Effector memory CD4-positive, alpha-beta T cell (primary cell): ENCODE data around the gene FAM163B.
A peak's percentile ranks its signal among the peaks of the same experiment; 100 is the strongest.

Experiments used
- DNase-seq, 3 donors: peaks; one replicate each; pipeline ENCODE4 v3.0.0-alpha.2; 2020
- H3K27ac ChIP-seq: 2 replicates; pipeline ENCODE4 v1.7.0; 2013; ENCODE audit warnings: mild to moderate bottlenecking, low read length, moderate library complexity; ENCODE audit not compliant: insufficient read depth, poor library complexity, severe bottlenecking
- H3K27me3 ChIP-seq: replicated peaks from 2 replicates; pipeline ENCODE4 v1.7.0; 2013; ENCODE audit warnings: mild to moderate bottlenecking, low read length; ENCODE audit not compliant: insufficient read depth, control insufficient read depth, poor library complexity, severe bottlenecking
- H3K36me3 ChIP-seq: 2 replicates; pipeline ENCODE4 v1.7.0; 2013; ENCODE audit warnings: mild to moderate bottlenecking, low read length, moderate library complexity; ENCODE audit not compliant: control insufficient read depth, insufficient read depth
- H3K4me1 ChIP-seq: 2 replicates; pipeline ENCODE4 v1.7.0; 2013; ENCODE audit warnings: low read length, mild to moderate bottlenecking; ENCODE audit not compliant: control insufficient read depth, insufficient read depth, poor library complexity, severe bottlenecking
- H3K4me3 ChIP-seq: 2 replicates; pipeline ENCODE4 v1.7.0; 2013; ENCODE audit warnings: low read length, low read depth, mild to moderate bottlenecking; ENCODE audit not compliant: insufficient read depth, poor library complexity, severe bottlenecking
- H3K9me3 ChIP-seq: 2 replicates; pipeline ENCODE4 v1.7.0; 2013; ENCODE audit warnings: mild to moderate bottlenecking, low read length, moderate library complexity; ENCODE audit not compliant: control insufficient read depth

Gene FAM163B

GRCh38 chr9:133583111-133583510 lies 26.1 kb downstream of the FAM163B start:
- no peaks in the 10 kb centered on the region for H3K36me3 ChIP-seq
- no peak overlapping the region for H3K4me3 ChIP-seq
- H3K27ac ChIP-seq: no peak overlapping the region
- no peak for DNase-seq
- peaks cover 29% of the 10 kb centered on the region for H3K27me3 ChIP-seq
- no peaks in the 10 kb centered on the region for H3K9me3 ChIP-seq
- H3K4me1 ChIP-seq: no peaks in the 10 kb centered on the region

- Histone ChIP-seq H3K9me3 (no peaks in the 10 kb centered on the region), H3K4me3 (no peak overlapping the region), H3K36me3 (no peaks in the 10 kb centered on the region), H3K27me3 (peaks cover 31% of the 10 kb centered on the region), H3K4me1 (no peaks in the 10 kb centered on the region), H3K27ac (peak overlapping the region; percentile 15)
- no peak for DNase-seq
These were observed 26.6 kb downstream of the FAM163B start for GRCh38 chr9:133582501-133583045.

GRCh38 chr9:133581513-133582343 lies 27.5 kb downstream of the FAM163B start:
- no peak for DNase-seq
- Histone ChIP-seq H3K9me3 (no peaks in the 10 kb centered on the region), H3K4me3 (no peak overlapping the region), H3K27me3 (peaks cover 31% of the 10 kb centered on the region), H3K4me1 (no peaks in the 10 kb centered on the region), H3K27ac (no peak overlapping the region), H3K36me3 (no peaks in the 10 kb centered on the region)

GRCh38 chr9:133581011-133581410 lies 28.2 kb downstream of the FAM163B start:
- Histone ChIP-seq H3K27ac (no peak overlapping the region), H3K4me1 (no peaks in the 10 kb centered on the region), H3K4me3 (no peak overlapping the region), H3K27me3 (peaks cover 28% of the 10 kb centered on the region), H3K9me3 (no peaks in the 10 kb centered on the region), H3K36me3 (no peaks in the 10 kb centered on the region)
- no peak for DNase-seq

GRCh38 chr9:133580419-133580738 lies 28.8 kb downstream of the FAM163B start:
- Histone ChIP-seq H3K36me3 (no peaks in the 10 kb centered on the region), H3K27me3 (peaks cover 22% of the 10 kb centered on the region), H3K9me3 (no peaks in the 10 kb centered on the region), H3K4me3 (no peak overlapping the region), H3K27ac (no peak overlapping the region), H3K4me1 (no peaks in the 10 kb centered on the region)
- no peak for DNase-seq

- H3K27ac ChIP-seq: no peak overlapping the region
- peaks cover 19% of the 10 kb centered on the region for H3K27me3 ChIP-seq
- H3K4me3 ChIP-seq: no peak overlapping the region
- no peaks in the 10 kb centered on the region for H3K9me3 ChIP-seq
- DNase-seq: no peak
- H3K4me1 ChIP-seq: no peaks in the 10 kb centered on the region
- no peaks in the 10 kb centered on the region for H3K36me3 ChIP-seq
These were observed 29.4 kb downstream of the FAM163B start for GRCh38 chr9:133579601-133580418.

- Histone ChIP-seq H3K36me3 (no peaks in the 10 kb centered on the region), H3K27me3 (peaks cover 17% of the 10 kb centered on the region), H3K4me1 (no peaks in the 10 kb centered on the region), H3K4me3 (no peak overlapping the region), H3K9me3 (no peaks in the 10 kb centered on the region), H3K27ac (no peak overlapping the region)
- no peak for DNase-seq
These were observed 30.4 kb downstream of the FAM163B start for GRCh38 chr9:133578524-133579441.

- H3K27ac ChIP-seq: no peak overlapping the region
- H3K4me1 ChIP-seq: no peaks in the 10 kb centered on the region
- H3K27me3 ChIP-seq: peaks cover 17% of the 10 kb centered on the region
- DNase-seq: no peak
- H3K9me3 ChIP-seq: no peaks in the 10 kb centered on the region
- no peaks in the 10 kb centered on the region for H3K36me3 ChIP-seq
- no peak overlapping the region for H3K4me3 ChIP-seq
These were observed 31.5 kb downstream of the FAM163B start for GRCh38 chr9:133577737-133578112.

GRCh38 chr9:133576875-133577736 lies 32.1 kb downstream of the FAM163B start:
- H3K27me3 ChIP-seq: peaks cover 17% of the 10 kb centered on the region
- H3K4me1 ChIP-seq: no peaks in the 10 kb centered on the region
- no peak for DNase-seq
- no peak overlapping the region for H3K4me3 ChIP-seq
- no peaks in the 10 kb centered on the region for H3K36me3 ChIP-seq
- no peak overlapping the region for H3K27ac ChIP-seq
- H3K9me3 ChIP-seq: no peaks in the 10 kb centered on the region
